T-helper 22 cell (primary cell): ENCODE measurements around the gene CFAP92.

Source experiments
- DNase-seq: peaks from one replicate; pipeline ENCODE4 v3.0.0-alpha.2; 2020; ENCODE audit warnings: low read depth

CFAP92 gene

GRCh38 chr3:129026728-129027543, 33.1 kb upstream of the CFAP92 start:
- peak; percentile 87 for DNase-seq

- DNase-seq: no peak
Measured at GRCh38 chr3:129025691-129026435, 32.0 kb upstream of the CFAP92 start.

- DNase-seq: no peak
Measured at GRCh38 chr3:129025108-129025507, 31.2 kb upstream of the CFAP92 start.

DNA sequence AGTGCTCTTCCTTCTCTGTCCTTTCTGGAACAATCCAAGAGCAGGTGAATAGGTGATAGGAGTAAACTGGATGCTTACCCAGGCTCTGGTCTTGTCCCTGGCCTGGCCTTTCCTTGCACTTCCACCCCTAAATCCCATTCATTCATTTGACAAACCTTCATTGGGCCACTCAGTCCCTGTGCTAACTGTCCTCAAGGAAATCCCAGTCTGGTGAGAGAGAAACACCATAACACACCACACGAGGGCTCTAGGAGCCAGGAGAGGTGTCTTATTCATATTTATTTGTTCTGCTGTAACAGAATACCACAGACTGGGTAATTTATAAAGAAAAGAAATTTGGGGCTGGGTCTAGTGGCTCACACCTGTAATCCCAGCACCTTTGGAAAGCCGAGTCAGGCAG, 30.0 kb upstream of the CFAP92 start:
- DNase-seq: no peak

DNA sequence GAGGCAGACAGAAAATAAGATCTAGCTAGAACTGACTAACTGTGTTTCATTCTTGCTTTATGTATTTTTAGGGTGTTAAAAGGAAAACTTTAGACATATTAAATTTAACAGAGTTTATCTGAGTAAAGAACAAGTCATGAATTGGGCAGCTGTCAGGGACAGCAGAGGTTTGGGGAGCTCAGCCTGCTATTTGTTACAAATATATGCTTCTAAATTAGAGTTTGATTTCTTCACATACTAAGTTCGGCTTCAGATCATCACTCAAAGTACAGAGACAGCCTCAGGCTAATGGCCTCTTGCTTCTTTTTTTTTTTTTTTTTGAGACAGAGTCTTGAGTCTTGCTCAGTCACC, 29.1 kb upstream of the CFAP92 start:
- DNase-seq: no peak

GRCh38 chr3:129022114-129023007, 28.5 kb upstream of the CFAP92 start:
- no peak for DNase-seq

DNA sequence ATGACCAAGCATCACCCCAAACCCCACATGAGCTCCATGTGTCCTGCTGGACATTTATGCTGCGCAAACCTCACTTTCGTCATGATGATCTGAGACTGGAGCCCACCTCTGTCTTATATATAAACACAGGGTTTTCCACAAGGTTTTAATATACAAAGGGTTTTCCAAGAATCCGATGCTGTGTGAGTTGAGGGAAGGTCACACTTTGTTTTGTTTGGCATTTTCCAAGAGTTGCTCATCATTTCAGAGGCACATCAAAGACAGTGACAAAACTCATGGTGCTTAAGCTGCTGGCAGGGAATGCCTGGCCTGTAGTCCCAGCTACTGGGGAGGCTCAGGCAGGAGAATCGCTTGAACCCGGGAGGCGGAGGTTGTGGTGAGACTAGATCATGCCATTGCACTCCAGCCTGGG, 27.3 kb upstream of the CFAP92 start:
- DNase-seq: no peak

GRCh38 chr3:129020691-129021090, 26.8 kb upstream of the CFAP92 start:
- DNase-seq: no peak

DNA sequence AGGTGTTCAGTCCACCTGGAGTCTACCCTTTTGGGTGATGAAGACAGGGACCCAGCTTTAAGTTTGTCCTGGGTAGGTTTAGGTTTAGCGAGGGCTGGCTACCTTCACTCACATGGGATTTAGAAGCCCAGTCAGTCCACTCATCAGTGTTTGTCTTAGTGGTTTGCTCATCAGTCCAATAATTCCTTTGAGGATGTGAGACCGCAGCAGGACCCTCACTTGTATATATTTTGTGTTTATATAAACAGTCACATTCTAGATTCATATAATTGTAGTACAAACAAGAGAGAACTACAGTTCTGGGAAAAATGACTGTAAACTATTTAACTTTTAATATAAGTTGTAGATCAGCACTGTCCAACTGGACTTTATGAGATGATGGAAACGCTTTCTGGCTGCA, 25.4 kb upstream of the CFAP92 start:
- no peak for DNase-seq

DNA sequence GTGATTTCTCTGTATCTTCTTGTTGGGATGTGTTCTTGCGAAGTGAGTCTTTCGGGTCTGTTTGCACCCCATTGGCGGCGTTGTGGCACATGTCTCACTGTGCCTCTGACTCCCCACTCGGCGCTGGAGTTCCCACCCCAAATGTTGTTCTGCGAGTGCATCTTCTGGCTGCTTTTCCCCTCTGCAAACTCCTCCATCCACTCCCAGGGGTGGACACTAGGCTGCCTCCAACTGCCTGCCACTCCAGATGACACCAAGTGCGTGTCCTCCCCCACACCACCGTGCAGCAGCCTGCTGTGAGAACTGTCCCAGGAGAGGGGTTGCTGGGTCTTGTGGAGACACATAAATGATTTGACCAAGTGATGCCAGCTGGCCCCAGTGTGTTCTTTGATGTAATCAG, 24.9 kb upstream of the CFAP92 start:
- DNase-seq: no peak

DNA sequence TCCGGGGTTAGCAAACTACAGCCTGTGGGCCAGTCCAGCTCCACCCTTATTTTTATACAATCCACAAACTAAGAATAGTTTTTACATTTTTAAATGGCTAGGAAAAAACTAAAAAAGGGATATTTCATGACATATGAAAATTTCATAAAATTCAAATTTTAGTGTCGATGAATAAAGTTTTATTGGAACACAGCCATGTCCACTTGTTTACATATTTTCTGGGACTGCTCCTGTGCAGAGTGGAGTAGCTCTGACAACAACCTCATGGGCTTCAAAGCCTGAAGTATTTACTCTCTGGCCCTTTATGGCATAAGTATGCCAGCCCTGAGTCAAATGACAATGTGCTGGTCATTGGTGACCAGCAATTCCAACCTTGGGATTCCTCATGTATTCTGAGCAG, 24.4 kb upstream of the CFAP92 start:
- no peak for DNase-seq

GRCh38 chr3:129017484-129017899, 23.6 kb upstream of the CFAP92 start:
- DNase-seq: no peak

GRCh38 chr3:129016720-129017483, 23.0 kb upstream of the CFAP92 start:
- no peak for DNase-seq

DNA sequence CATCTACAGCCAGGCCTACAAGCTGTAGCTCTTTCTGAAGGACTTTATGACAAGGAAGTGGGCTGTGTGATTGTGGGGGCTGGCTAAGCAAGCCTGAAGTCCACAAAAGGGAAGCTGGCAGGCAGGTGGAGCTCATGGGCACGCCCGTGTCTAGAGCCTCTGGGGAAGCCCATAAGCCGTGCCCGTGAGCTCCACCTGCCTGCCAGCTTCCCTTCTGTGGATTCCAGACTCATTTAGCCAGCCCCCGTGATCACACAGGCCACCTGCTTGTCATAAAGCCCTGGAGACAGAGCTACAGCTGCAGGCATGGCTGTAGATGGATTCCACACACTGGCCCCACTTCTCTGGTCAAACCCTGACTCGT, 22.5 kb upstream of the CFAP92 start:
- peak; percentile 30 for DNase-seq

GRCh38 chr3:129015388-129016105, 21.7 kb upstream of the CFAP92 start:
- DNase-seq: peak; percentile 20

DNA sequence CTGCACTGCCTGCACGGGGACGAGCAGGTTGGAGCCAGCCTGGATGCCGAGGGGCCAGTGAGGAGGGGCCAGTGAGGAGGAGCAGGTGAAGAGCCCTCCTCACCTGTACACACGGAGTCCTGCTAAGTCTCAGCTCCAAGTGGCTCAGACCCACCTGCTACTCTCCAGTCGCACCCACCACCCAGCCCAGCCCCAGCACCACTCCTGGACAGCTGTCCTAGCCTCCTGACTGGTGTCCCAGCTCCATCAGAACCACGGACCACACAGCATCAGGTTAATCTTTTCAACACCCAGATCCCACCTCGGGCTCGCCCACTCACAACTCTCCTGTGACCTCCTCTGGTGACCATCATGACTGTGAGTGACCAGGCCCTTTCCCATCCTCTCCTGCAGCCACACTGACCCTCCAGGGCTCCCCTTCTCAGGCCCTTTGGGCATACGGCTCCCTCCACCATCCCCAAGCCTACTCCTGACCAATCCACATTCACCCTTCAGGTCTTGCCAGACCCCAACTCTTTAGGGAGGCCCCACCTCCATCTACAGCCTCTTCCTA, 21.0 kb upstream of the CFAP92 start:
- DNase-seq: no peak

GRCh38 chr3:129014148-129014547, 20.3 kb upstream of the CFAP92 start:
- no peak for DNase-seq

DNA sequence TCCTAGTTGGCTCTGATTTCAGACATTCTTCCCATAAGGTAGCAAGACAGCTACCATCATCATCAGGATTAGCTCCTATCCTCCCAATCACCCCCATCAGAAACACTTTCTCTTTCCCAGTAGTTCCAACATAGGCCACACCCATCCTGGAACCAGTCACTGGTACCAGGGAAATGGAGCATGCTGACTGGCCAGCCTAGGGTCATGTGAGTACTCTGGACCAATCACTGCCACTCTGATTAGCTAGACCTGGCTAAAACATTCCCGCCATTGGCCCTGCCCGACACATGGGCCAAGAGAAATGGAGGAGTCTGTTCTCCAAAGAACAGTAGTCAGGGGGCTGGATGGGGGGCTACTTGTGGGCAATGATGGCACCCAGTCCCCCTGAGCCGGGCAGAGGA, 19.6 kb upstream of the CFAP92 start:
- no peak for DNase-seq

GRCh38 chr3:129010310-129010956, 16.6 kb upstream of the CFAP92 start:
- DNase-seq: no peak

GRCh38 chr3:129009266-129009665, 15.4 kb upstream of the CFAP92 start:
- DNase-seq: no peak
